ENCODE measurements around the gene TNFRSF1B.

Gene TNFRSF1B

DNA sequence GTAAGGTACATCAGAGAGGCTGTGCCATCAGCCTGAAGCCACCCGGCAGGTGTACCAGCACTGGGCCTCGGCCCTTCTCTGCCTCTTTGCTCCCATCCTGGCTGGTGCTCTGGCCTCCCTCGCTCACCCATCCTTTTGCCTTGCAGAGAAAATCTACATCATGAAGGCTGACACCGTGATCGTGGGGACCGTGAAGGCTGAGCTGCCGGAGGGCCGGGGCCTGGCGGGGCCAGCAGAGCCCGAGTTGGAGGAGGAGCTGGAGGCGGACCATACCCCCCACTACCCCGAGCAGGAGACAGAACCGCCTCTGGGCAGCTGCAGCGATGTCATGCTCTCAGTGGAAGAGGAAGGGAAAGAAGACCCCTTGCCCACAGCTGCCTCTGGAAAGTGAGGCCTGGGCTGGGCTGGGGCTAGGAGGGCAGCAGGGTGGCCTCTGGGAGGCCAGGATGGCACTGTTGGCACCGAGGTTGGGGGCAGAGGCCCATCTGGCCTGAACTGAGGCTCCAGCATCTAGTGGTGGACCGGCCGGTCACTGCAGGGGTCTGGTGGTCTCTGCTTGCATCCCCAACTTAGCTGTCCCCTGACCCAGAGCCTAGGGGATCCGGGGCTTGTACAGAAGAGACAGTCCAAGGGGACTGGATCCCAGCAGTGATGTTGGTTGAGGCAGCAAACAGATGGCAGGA is 24.5 kb upstream of the TNFRSF1B start:
- DNase-seq: no peak

DNA sequence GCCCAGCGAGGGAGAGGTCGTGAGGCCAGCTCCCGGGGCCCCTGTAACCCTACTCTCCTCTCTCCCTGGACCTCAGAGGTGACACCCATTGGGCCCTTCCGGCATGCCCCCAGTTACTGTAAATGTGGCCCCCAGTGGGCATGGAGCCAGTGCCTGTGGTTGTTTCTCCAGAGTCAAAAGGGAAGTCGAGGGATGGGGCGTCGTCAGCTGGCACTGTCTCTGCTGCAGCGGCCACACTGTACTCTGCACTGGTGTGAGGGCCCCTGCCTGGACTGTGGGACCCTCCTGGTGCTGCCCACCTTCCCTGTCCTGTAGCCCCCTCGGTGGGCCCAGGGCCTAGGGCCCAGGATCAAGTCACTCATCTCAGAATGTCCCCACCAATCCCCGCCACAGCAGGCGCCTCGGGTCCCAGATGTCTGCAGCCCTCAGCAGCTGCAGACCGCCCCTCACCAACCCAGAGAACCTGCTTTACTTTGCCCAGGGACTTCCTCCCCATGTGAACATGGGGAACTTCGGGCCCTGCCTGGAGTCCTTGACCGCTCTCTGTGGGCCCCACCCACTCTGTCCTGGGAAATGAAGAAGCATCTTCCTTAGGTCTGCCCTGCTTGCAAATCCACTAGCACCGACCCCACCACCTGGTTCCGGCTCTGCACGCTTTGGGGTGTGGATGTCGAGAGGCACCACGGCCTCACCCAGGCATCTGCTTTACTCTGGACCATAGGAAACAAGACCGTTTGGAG is 23.7 kb upstream of the TNFRSF1B start:
- no peak for DNase-seq

- DNase-seq: no peak
Observed at GRCh38 chr1:12143631-12144155, 23.1 kb upstream of the TNFRSF1B start.

GRCh38 chr1:12144236-12144635 is 22.6 kb upstream of the TNFRSF1B start:
- DNase-seq: no peak

- no peak for DNase-seq
Observed at GRCh38 chr1:12144969-12145368, 21.8 kb upstream of the TNFRSF1B start.

DNA sequence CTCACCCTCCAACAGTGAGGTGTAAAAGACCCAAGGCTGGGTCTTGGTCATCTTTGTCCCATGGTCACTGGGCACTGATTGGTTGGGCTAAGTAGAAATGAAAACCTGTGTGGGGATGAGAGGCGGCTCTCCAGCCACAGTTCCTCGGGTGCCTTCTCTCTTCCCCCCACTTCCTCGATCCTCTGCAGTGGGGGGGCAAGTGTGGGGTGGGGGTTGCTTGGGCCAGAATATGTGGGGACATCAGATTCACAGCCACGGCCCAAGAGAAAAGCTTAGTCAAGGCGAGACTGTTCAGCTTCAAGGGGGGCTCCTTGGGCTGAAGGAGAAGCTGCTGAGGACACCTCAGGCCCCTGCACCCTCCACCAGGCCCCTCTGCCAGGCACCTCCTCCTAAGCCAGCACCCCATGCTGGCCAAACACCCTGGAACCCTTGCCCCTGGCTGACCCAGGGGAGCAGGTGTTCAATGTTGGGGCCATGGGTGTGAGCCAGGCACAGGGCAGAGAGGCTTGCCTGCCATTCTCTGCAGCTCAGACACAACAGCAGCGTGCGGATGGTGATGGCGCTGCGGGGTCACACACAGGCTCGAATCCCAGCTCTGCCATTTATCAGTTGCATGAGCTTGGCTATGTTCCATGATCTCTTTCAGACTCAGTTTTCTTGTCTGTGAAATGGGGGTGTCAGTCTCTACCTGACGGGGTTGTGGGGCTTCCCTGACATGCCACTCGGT is 21.0 kb upstream of the TNFRSF1B start:
- no peak for DNase-seq

GRCh38 chr1:12146343-12147112 is 20.3 kb upstream of the TNFRSF1B start:
- DNase-seq: no peak

- DNase-seq: no peak
Observed at GRCh38 chr1:12147201-12147701, 19.5 kb upstream of the TNFRSF1B start.

GRCh38 chr1:12148160-12148957 is 18.4 kb upstream of the TNFRSF1B start:
- DNase-seq: no peak

DNA sequence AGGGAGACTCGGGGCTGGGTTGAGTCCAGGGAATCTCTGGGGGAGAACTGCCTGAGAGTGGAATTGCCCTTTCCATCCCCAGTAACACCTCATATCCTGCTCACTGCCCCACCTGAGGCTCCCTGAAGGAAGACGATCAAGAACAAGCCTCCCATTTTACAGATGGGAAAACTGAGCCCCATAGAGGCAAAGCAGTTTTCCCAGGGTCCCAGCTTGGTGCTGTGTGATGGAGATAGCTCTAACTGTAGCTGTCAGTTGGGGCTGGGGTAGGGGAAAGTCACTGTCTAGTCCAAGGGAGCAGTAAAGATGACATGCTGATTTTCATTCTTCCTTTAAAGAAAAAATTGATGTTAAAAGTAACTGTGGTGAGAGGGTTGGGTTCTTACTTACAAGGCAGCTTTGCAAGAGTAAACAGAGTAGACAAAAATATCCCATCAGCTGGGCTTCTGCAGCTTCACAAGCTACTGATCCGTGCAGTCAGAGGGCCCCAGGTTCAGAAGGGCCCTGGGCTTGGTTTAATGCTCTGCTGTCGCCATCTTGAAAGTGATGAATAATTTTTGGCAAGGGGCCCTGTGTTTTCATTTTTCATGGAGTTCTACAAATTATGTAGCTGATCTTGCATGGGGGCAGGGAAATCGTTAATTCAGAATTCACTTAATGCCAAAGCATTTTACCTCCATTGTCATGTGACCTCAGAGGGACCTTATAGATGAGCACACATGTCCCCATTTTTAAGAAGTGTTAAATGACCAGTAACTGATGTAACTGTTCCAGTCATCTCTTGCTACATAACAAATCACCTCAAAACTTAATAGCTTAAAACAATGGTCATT is 17.6 kb upstream of the TNFRSF1B start:
- DNase-seq: no peak

DNA sequence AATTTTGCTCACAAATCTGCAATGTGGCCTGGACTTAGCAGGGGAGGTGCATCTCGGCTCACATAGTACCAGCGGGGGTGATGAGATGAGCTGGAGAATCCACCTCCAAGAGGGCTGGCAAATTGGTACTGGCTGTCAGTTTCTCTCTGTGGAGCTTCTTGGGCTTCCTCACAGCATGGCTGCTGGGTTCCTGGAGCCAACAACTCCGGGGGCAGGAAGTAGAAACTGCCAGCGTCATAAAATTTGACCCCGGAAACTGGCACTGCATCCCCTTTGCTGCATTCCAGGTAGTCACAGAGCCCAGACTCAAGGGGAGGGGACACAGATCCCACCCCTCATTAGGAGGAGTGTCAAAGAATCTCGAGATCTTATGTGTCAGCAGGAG is 17.0 kb upstream of the TNFRSF1B start:
- DNase-seq: no peak

DNA sequence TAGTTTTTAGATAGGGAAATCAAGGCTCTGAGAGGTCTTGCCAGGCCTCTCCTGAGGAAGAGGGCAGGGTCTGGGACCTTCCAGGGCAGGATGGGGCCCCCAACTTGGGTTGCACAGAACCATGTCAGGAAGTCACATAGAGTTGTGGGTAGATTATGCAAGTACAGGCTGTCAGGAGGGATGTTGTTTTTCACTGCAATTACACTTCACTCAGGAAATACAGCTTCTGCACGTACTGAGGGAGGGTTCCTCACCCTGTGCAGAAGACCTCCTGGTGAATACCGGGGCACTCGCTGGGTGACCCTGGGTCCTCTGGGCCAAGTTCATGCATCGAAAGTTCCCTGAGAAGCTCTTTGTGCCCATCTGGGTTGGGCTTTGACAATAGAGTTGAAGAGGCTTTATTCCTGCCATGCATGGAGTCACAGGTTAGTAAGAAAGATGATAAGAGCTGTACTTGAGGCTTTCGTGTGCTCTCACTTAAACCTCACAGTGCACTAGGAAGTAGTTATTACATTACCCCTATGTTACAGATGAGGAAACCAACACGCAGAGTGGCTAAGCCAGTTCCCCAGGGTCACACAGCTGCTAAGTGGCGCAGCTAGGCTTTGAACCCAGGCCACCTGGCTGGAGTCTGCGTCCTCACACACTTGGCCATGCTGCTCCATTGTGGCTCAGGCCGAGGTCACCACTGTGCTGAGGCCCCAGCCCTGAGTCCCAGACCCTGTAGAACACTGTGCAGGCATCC is 16.2 kb upstream of the TNFRSF1B start:
- no peak for DNase-seq

- DNase-seq: no peak
Observed at GRCh38 chr1:12151465-12151864, 15.3 kb upstream of the TNFRSF1B start.

DNA sequence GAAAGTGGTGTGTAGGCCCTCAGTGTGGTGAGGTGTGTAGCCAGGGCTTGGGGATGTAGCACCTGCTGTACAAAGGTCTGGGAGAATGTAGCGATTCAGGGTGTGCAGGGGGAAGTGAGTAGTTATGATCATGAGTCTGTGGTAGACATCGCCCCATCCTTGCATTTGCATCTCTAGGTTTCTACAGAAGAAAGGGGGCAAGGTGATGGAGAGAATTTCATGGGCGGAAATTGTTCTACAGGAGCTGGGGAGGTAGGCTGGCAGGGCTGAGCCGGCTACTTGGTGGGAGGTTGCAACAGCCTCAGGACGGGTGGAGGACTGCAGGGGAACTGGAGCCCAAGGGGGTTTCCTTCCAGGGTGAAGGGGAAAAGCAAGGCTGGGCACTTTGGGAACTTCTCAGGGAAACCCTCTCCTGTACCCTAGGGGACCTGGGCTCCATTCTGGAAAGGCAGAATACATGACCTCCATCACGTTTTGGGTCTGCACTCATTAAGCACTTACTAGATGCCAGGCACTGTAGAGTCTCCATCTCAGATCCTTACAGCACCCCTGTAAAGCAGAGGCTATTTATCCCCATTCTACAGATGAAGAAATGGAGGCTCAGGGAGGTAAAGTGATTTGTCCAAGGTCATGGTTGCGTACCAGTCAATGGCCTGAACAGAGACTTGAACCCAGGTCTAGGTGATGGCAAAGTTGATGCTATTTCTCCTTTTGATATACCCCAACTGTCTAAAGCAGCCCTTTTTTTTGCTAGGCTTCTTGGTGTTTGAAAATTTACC is 14.5 kb upstream of the TNFRSF1B start:
- DNase-seq: no peak

GRCh38 chr1:12153181-12153785 is 13.5 kb upstream of the TNFRSF1B start:
- DNase-seq: no peak

DNA sequence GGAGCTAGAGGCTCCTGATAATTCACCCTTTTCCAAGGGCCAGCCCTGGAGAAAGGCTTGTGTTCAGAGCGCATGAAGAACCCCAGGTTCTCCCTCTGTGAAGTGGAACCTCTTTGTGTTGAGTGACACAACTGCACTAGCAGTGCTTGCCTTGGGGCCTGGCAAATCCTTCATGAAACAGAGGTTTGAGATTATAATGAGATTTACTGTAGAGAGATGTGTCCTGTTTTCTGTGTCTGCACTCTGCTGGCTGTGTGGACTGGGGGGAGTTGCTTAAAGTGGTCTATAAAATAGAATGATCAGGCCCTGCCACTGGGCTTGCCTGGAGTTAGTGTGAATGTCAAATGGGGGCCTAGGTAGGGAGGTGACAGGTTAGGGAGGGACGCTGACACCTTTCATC is 11.5 kb upstream of the TNFRSF1B start:
- DNase-seq: no peak

DNA sequence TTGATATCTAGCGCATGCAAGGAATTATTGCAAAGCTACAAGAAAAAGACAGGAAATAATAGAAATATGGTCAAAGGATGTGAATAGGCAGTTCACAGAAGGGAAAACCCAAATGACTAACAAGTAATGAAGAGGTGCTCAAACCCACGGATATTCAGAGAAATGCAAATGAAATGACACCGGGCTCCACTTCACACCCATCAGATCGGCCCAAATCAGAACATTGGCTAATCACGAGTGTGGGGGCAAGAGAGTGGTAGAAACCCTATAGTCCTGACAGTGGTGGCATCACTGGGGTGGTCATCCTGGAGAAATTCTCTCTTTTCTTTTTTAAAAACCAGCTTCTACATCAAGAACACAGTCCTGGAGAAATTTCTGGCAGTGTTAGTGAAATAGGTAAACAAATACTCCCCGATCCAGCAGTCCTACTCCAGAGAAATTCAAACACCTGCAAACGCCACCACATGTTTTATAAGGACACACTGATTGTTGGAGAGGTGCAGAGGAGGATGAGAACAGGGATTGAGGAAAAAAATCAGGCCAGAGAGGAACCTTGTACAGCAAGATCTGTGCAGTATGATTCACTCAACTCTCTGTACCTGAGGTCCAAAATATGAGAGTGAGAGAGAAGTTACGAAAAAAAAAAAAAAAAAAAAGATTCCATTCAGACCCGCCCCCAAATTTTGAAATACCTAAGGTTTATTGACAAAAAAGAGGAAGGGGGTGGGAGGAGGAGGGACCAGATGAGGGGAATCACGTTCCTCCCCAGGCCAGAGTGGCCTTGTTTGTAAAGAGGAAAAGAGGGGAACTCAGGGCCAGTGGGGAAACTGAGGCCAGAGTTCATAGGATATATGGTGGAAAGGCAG is 9.2 kb upstream of the TNFRSF1B start:
- no peak for DNase-seq

Measured in NCI-H1694 (cell line).